Duodenal mucosa (tissue), 2 donors: ENCODE measurements around the gene ITIH4.

Experiments
- H3K27ac ChIP-seq: one replicate; pipeline ENCODE4 v1.7.0; 2013; ENCODE audit warnings: low read depth, low read length
- H3K27me3 ChIP-seq, 2 donors: one replicate each; pipeline ENCODE4 v1.7.0; 2013; ENCODE audit warnings: low read length in 2 of 2, control low read depth in 1 of 2; ENCODE audit not compliant: insufficient read depth in 2 of 2, control insufficient read depth in 1 of 2
- H3K36me3 ChIP-seq, 2 donors: one replicate each; pipeline ENCODE4 v1.7.0; 2013; ENCODE audit warnings: low read length in 2 of 2, control low read depth in 1 of 2; ENCODE audit not compliant: insufficient read depth in 2 of 2, control insufficient read depth in 1 of 2
- H3K4me1 ChIP-seq, 2 donors: one replicate each; pipeline ENCODE4 v1.7.0; 2013; ENCODE audit warnings: low read length in 2 of 2, control low read depth in 1 of 2; ENCODE audit not compliant: insufficient read depth in 2 of 2, control insufficient read depth in 1 of 2
- H3K4me3 ChIP-seq, 2 donors: one replicate each; pipeline ENCODE4 v1.7.0; 2013; ENCODE audit warnings: low read length in 2 of 2, low read depth in 1 of 2
- H3K9ac ChIP-seq, 2 donors: one replicate each; pipeline ENCODE4 v1.7.0; 2013; ENCODE audit warnings: low read length in 2 of 2, low read depth in 1 of 2
- H3K9me3 ChIP-seq, 2 donors: one replicate each; pipeline ENCODE4 v1.7.0; 2013; ENCODE audit warnings: low read length in 2 of 2, control low read depth in 1 of 2; ENCODE audit not compliant: control insufficient read depth in 1 of 2

The ITIH4 gene

DNA sequence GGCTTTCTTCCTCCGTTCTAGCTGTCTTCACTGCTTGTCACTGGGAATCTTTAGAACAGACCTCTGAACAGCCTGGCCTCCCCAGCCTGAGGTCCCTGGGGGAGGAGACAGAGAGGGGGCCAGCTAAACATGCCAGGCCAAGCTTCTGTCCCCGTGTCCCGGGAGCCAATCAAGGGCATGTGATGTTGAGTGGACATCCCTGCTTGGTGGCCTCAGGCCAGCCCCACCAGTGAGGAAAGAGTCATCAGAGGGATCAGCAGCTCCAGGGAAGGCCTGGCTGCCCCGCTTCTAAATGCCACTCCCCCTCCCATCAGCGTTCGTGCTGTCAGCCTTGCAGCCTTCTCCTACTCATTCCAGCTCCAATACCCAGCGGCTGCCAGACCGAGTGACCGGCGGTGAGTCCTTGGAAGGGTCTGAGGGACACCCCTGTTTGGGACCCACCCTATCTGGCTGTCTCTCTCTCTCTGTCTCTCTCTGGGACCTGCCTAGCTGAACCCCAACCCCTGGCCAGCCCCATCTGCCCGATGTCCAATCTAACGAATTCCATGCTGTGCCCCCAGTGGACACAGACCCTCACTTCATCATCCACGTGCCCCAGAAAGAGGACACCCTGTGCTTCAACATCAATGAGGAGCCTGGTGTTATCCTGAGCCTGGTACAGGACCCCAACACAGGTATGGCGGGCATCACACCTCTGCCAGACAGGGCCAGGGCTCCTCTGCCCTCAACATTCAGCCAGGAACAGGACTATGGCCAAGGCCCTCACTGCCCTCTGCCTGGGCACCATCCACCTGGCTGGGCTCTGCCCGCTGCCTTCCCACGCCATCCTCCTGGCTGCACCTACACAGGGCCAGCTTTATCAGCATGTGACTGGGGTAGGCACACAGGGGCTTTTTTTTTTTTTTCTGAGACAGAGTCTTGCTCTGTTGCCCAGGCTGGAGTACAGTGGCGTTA is 42.5 kb downstream of the ITIH4 start:
- Histone ChIP-seq H3K4me3 (no peak overlapping the region), H3K36me3 (no peaks in the 10 kb centered on the region), H3K27ac (no peak overlapping the region), H3K27me3 (no peaks in the 10 kb centered on the region), H3K4me1 (no peaks in the 10 kb centered on the region), H3K9me3 (no peaks in the 10 kb centered on the region), H3K9ac (no peak overlapping the region)

DNA sequence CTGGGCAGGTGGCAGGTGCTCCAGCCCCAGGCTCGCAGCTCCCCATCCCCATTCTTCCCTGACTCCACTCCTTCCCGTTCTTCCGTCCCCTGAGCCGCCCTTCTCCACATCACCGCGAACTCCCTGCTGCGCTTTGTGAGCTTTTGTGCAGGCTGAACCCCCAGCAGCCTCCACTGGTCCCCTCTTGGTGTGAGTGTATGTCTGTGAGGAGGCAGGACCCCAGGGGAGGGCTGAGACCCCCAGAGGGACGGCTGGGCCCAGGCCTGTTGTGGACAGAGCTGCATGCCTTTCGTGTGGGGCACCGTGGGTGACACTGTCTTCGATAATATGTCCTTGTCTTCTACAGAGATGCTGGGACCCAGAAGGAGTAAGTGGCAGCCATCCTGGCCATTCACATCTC is 43.2 kb downstream of the ITIH4 start:
- Histone ChIP-seq H3K4me1 (no peaks in the 10 kb centered on the region), H3K36me3 (no peaks in the 10 kb centered on the region), H3K27ac (no peak overlapping the region), H3K9ac (no peak overlapping the region), H3K4me3 (no peak overlapping the region), H3K9me3 (no peaks in the 10 kb centered on the region), H3K27me3 (no peaks in the 10 kb centered on the region)

- no peak overlapping the region for H3K27ac ChIP-seq
- no peaks in the 10 kb centered on the region for H3K9me3 ChIP-seq
- no peaks in the 10 kb centered on the region for H3K4me1 ChIP-seq
Measured at GRCh38 chr3:52786330-52787215, 43.9 kb downstream of the ITIH4 start.

GRCh38 chr3:52784931-52785590 is 45.4 kb downstream of the ITIH4 start:
- no peaks in the 10 kb centered on the region for H3K9me3 ChIP-seq
- no peaks in the 10 kb centered on the region for H3K27me3 ChIP-seq
- H3K4me1 ChIP-seq, result no peaks in the 10 kb centered on the region
- H3K27ac ChIP-seq, result no peak overlapping the region
- no peaks in the 10 kb centered on the region for H3K36me3 ChIP-seq
- H3K9ac ChIP-seq, result no peak overlapping the region
- H3K4me3 ChIP-seq, result no peak overlapping the region

More at GRCh38 chr3:52786330-52787215, 43.9 kb downstream of the ITIH4 start:
- Histone ChIP-seq H3K27me3 (no peaks in the 10 kb centered on the region), H3K9ac (no peak overlapping the region), H3K36me3 (no peaks in the 10 kb centered on the region), H3K4me3 (no peak overlapping the region)

GRCh38 chr3:52784021-52784621 is 46.4 kb downstream of the ITIH4 start:
- H3K9ac ChIP-seq, result no peak overlapping the region
- no peak overlapping the region for H3K4me3 ChIP-seq

DNA sequence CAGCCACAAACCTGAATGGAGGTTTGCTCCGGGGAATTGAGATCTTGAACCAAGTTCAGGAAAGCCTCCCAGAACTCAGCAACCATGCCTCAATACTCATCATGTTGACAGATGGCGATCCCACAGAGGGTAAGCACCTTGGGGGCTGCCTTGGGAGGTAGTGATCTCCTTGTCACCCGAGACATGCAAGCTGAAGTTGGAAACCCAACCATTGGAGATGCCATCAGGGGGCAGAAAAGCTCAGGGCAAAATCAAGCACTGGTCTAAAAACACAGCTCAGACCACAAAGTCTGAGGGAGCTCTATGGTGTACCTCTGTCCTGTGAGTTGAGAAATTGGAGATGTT is 47.3 kb downstream of the ITIH4 start:
- Histone ChIP-seq H3K27ac (no peak overlapping the region), H3K36me3 (no peaks in the 10 kb centered on the region), H3K9me3 (no peaks in the 10 kb centered on the region), H3K9ac (no peak overlapping the region), H3K4me1 (no peaks in the 10 kb centered on the region), H3K27me3 (no peaks in the 10 kb centered on the region), H3K4me3 (no peak overlapping the region)

More at GRCh38 chr3:52784021-52784621, 46.4 kb downstream of the ITIH4 start:
- Histone ChIP-seq H3K27me3 (no peaks in the 10 kb centered on the region), H3K27ac (no peak overlapping the region), H3K4me1 (no peaks in the 10 kb centered on the region), H3K36me3 (no peaks in the 10 kb centered on the region), H3K9me3 (no peaks in the 10 kb centered on the region)

DNA sequence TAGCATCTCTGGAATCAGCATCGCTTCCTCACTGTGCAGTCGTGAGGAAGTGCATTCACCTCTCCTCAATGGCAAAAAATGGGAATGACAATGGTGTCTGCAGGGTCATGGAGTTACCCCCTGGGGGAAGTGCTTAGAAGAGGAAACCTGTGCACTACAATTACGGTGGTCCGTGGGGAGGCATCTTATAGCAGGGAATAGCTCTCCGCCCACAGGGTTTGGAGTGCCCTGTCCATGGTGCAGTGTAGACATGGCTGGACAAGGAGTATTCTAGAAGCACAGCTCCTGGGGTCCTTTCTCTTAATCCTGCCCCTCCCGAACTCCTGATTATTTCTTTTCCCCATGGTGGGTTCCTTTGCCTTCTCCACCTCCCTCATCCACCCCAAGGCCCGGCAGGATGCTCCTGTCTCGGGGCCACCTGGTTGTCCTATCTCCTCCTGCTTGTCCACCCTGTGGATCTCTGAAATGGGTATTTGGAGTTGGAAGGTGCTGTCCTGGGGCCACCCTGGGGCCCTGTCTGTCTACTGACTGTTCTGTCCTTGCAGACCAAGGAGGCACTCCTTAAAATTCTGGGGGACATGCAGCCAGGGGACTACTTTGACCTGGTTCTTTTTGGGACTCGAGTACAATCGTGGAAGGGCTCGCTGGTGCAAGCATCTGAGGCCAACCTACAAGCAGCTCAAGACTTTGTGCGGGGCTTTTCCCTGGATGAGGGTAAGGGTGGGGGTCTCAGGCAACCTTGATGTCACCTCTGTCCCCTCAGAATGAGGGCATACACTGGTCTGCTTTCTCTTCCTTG is 47.9 kb downstream of the ITIH4 start:
- Histone ChIP-seq H3K4me3 (no peak overlapping the region), H3K9ac (no peak overlapping the region), H3K4me1 (no peaks in the 10 kb centered on the region), H3K9me3 (no peaks in the 10 kb centered on the region), H3K27ac (no peak overlapping the region), H3K36me3 (no peaks in the 10 kb centered on the region), H3K27me3 (no peaks in the 10 kb centered on the region)

DNA sequence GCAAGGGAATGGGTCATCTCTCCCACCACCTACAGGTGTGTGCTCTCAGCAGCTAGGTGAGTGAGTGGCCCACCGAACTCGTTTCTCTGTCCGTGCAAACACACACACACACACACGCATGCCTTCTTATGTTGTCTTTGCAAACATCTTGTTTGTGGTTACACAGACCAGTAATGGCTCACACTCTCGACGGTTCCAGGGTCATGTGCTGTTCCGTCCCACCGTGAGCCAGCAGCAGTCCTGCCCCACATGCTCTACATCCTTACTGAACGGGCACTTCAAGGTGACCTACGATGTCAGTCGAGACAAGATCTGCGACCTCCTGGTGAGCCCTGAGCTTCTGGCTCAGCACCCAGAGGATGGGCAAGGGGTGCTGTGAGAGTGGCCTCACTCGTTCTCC is 48.7 kb downstream of the ITIH4 start:
- H3K4me3 ChIP-seq, result no peak overlapping the region
- no peaks in the 10 kb centered on the region for H3K27me3 ChIP-seq
- H3K9ac ChIP-seq, result no peak overlapping the region
- no peak overlapping the region for H3K27ac ChIP-seq
- H3K36me3 ChIP-seq, result no peaks in the 10 kb centered on the region
- no peaks in the 10 kb centered on the region for H3K4me1 ChIP-seq
- no peaks in the 10 kb centered on the region for H3K9me3 ChIP-seq

GRCh38 chr3:52779837-52780585 is 50.5 kb downstream of the ITIH4 start:
- Histone ChIP-seq H3K4me1 (peaks cover 0 to 9% of the 10 kb centered on the region in 2 donors), H3K27ac (no peak overlapping the region), H3K4me3 (no peak overlapping the region), H3K27me3 (no peaks in the 10 kb centered on the region), H3K9me3 (no peaks in the 10 kb centered on the region), H3K9ac (no peak overlapping the region), H3K36me3 (no peaks in the 10 kb centered on the region)
